Osteocyte (in vitro differentiated cells): ENCODE data around the gene NAA25. TPM values are rescaled to one million over a fixed set of nuclear protein-coding genes. Genes with fewer than 3 reads are reported as not detected.
"Not testable (repeated sequence)": the region's sequence is repeated elsewhere in the genome, so short reads cannot be mapped to it uniquely, and the experiment has no call there.

ENCODE experiments used
- DNase-seq: peaks from one replicate; pipeline ENCODE4 v3.0.0; 2021; ENCODE audit warnings: mixed read lengths; ENCODE audit not compliant: unreplicated experiment; ENCODE audit errors: extremely low spot score
- H3K27ac Mint-ChIP-seq: one replicate; pipeline ENCODE4 v1.8.0; 2021; ENCODE audit warnings: mild to moderate bottlenecking, mixed read lengths; ENCODE audit not compliant: unreplicated experiment
- H3K27me3 Mint-ChIP-seq: one replicate; pipeline ENCODE4 v1.8.0; 2021; ENCODE audit warnings: mixed read lengths; ENCODE audit not compliant: unreplicated experiment
- H3K36me3 Mint-ChIP-seq: one replicate; pipeline ENCODE4 v1.8.0; 2021; ENCODE audit warnings: mixed read lengths; ENCODE audit not compliant: unreplicated experiment
- H3K4me1 Mint-ChIP-seq: one replicate; pipeline ENCODE4 v1.8.0; 2021; ENCODE audit warnings: mixed read lengths; ENCODE audit not compliant: unreplicated experiment
- H3K4me3 Mint-ChIP-seq: one replicate; pipeline ENCODE4 v1.8.0; 2021; ENCODE audit warnings: mild to moderate bottlenecking, moderate library complexity, mixed read lengths; ENCODE audit not compliant: unreplicated experiment
- H3K9me3 Mint-ChIP-seq: one replicate; pipeline ENCODE4 v1.8.0; 2021; ENCODE audit warnings: mixed read lengths; ENCODE audit not compliant: unreplicated experiment
- total RNA-seq: library from RNA; stranded (reverse); gene quantifications from 2 replicates; pipeline ENCODE4 v1.2.1, GENCODE V29; 2021
- TF ChIP-seq, protein P1 (sequence below): fragments of 200-600 bp; sonication (generic); IDR thresholded peaks from 2 replicates; pipeline ENCODE4 v1.5.0; 2021; ENCODE audit warnings: antibody characterized with exemption, mild to moderate bottlenecking, moderate library complexity

Gene NAA25
- total RNA-seq, 1 donor from 2014 or later, result 22.7 TPM

DNA sequence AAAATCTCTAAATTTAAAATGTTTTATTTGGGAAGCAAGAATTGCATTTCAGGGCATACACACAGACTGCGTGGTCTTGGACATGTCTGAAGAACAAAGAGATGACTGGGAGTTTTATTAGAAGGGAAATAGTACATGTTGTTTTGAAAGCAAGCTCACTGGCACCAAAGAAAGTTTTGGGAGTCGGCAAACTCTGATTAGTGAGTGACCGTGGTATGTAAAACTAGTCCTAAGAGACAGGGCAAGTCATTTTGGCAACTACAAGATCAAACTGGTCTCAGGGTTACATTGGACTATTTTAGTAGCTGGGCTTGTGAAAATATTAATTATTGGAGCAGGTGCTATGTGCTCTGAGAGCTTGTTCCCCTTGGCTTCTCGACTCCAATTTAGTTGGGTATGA is 110.6 kb downstream of the NAA25 start:
- no peaks in the 10 kb centered on the region for H3K9me3 Mint-ChIP-seq
- H3K36me3 Mint-ChIP-seq, result peaks cover 8% of the 10 kb centered on the region
- TF ChIP-seq, protein P1, sequence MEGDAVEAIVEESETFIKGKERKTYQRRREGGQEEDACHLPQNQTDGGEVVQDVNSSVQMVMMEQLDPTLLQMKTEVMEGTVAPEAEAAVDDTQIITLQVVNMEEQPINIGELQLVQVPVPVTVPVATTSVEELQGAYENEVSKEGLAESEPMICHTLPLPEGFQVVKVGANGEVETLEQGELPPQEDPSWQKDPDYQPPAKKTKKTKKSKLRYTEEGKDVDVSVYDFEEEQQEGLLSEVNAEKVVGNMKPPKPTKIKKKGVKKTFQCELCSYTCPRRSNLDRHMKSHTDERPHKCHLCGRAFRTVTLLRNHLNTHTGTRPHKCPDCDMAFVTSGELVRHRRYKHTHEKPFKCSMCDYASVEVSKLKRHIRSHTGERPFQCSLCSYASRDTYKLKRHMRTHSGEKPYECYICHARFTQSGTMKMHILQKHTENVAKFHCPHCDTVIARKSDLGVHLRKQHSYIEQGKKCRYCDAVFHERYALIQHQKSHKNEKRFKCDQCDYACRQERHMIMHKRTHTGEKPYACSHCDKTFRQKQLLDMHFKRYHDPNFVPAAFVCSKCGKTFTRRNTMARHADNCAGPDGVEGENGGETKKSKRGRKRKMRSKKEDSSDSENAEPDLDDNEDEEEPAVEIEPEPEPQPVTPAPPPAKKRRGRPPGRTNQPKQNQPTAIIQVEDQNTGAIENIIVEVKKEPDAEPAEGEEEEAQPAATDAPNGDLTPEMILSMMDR, result no peak
- H3K4me3 Mint-ChIP-seq, result no peak overlapping the region
- H3K27me3 Mint-ChIP-seq, result no peaks in the 10 kb centered on the region
- no peak for DNase-seq
- peaks cover 2% of the 10 kb centered on the region for H3K4me1 Mint-ChIP-seq
- H3K27ac Mint-ChIP-seq, result no peak overlapping the region

GRCh38 chr12:111997300-111997699 is 111.3 kb downstream of the NAA25 start:
- H3K9me3 Mint-ChIP-seq, result no peaks in the 10 kb centered on the region
- no peak for DNase-seq
- no peak overlapping the region for H3K27ac Mint-ChIP-seq
- TF ChIP-seq, protein P1, result no peak
- H3K36me3 Mint-ChIP-seq, result peaks cover 6% of the 10 kb centered on the region
- no peaks in the 10 kb centered on the region for H3K27me3 Mint-ChIP-seq
- peaks cover 2% of the 10 kb centered on the region for H3K4me1 Mint-ChIP-seq
- no peak overlapping the region for H3K4me3 Mint-ChIP-seq

DNA sequence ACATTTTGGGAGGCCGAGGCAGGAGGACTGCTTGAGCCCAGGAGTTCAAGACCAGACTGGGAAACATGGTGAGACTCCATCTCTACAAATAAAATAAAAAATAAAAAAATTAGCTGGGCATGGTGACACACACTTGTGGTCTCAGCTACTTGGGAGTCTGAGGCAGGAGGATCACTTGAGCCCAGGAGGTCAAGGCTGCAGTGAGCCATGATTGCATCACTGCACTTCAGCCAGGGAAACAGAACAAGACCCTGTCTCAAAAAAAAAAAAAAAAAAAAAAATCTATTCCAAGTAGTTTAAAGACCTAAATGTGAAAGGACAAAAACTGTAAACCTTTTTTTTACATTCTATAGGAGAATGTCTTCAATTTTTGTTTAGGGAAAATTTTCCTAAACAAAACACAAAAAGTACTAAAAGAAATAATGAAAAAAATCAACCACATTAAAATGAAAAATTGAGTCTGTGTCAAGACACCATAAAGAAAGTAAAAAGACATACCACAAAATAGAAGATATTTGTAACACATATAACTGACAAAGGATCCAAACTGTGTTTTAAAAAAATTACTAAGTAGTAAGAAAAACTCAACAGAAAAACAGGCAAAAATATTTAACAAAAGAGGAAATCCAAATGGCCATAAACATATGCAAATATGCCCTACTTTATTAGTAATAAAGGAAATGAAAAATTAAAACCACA is 112.7 kb downstream of the NAA25 start:
- no peak overlapping the region for H3K4me3 Mint-ChIP-seq
- no peaks in the 10 kb centered on the region for H3K4me1 Mint-ChIP-seq
- H3K27ac Mint-ChIP-seq, result no peak overlapping the region
- DNase-seq, result no peak
- TF ChIP-seq, protein P1, result no peak
- peaks cover 3% of the 10 kb centered on the region for H3K36me3 Mint-ChIP-seq
- no peaks in the 10 kb centered on the region for H3K27me3 Mint-ChIP-seq
- H3K9me3 Mint-ChIP-seq, result no peaks in the 10 kb centered on the region

DNA sequence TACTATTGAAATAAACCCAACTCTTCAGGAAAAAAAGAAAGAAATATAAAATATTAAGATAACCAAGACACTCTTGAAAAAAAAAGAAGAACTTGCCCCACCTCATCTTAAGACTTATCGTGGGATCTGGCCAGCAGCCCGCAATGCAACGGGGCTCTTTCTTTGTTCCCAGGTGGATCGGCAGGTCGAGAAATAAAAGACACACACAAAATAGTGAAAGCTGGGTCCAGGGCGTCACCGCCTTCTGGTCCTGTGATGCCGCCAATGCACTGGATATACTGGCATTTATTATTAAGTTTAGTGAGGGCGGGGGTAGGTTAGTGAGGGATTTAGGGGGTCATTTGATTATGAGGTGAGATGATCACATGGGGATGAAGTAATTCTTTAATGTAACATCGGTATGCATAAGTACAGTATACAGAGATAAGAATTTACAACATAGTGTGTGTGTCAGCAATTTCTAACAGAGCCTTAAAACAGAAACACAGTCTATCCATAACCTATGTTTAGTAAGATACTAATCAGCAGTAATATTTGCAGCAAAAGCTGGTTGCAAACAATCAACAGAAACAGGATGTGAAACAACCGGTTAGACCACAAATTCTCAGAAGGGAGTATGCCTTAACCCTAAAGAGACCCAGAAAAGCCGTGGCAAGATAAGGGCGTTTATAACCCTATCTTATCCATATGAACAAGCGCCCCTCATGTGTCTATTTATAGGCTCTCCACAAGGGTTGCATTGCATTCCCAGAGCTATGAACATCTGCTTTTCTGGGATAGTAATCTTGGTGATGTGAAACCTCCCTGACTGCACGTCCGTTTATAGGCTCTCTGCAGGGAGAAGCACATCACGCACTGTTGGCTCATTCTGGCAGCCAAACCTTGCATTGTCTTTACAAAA is 114.1 kb downstream of the NAA25 start:
- not testable (repeated sequence) for H3K4me1 Mint-ChIP-seq, H3K27ac Mint-ChIP-seq, H3K36me3 Mint-ChIP-seq, H3K9me3 Mint-ChIP-seq, DNase-seq, H3K27me3 Mint-ChIP-seq, H3K4me3 Mint-ChIP-seq

GRCh38 chr12:111993292-111994150 is 115.1 kb downstream of the NAA25 start:
- Mint-ChIP-seq H3K27ac (no peak overlapping the region), H3K4me1 (no peaks in the 10 kb centered on the region), H3K9me3 (no peaks in the 10 kb centered on the region), H3K36me3 (peaks cover 7% of the 10 kb centered on the region), H3K27me3 (no peaks in the 10 kb centered on the region), H3K4me3 (no peak overlapping the region)
- DNase-seq, result no peak
- TF ChIP-seq, protein P1, result no peak
